Fibroblast of skin of back (primary cell): ENCODE results near the gene DNAH17.

Source experiments
- DNase-seq: peaks from one replicate; pipeline ENCODE4 v3.0.0-alpha.2; 2013

Gene DNAH17

GRCh38 chr17:78448356-78448993 is 128.7 kb downstream of the DNAH17 start:
- DNase-seq = no peak

DNA sequence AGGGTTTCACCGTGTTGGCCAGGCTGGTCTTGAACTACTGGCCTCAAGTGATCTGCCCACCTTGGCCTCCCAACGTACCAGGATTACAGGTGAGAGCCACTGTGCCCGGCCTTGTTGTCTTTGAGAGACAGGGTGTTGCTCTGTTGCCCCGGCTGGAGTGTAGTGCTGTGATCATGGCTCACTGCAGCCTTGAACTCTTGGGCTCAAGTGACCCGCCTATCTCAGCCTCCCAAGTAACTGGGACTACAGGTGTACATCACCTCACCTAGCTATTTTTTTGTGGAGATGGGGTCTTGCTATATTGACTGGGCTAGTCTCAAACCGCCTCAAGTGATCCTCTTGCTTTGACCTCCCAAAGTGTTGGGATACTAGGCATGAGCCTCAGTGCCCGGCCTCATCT is 130.4 kb downstream of the DNAH17 start:
- no peak for DNase-seq

DNA sequence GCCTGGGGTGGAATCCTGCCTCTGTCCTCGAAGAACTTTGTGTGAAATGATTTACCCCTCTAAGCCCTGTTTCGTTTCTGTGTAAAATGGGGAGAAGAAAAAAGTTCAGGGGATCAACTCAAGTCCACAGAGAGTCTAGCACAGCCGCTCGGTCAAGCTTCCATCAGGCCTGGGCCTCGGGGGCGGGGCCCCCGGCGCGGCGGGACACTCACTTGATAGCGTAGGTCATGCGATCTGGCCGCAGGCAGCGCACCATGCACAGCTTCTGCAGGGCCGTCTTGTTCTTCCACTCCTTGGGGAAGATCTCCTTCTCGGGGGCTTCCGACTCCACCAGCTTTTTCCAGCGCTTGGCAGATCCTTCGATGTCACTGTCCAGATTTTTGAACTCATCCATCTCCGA is 132.8 kb downstream of the DNAH17 start:
- DNase-seq = no peak

DNA sequence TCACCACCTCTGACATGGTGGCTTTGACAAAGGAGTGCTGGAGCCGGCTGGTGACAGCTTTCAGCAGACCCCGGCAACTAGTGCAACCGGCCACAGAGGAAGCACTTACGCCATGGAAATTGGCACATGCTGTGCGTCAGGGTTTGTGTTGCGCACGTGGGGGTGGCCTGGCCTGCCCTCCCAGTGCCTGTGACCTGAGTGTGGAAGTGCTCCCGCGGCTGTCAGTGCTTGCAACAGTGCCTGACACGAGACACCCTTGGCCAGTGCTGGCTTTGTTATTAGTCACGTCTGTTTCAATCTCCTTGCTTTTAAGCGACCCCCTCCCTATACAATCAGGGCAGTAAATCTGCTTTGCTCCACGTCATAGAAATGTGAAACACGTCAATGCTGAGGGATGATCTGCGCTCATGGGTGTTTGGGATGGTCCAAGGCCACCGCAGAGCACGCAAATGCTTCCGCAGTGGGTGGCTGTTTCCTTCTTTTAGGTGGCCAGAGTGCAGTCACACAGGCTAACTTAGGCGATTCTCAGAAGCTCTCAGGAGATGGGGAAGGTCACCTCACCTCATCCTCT is 134.5 kb downstream of the DNAH17 start:
- no peak for DNase-seq

GRCh38 chr17:78441271-78441971 is 135.8 kb downstream of the DNAH17 start:
- DNase-seq = no peak

DNA sequence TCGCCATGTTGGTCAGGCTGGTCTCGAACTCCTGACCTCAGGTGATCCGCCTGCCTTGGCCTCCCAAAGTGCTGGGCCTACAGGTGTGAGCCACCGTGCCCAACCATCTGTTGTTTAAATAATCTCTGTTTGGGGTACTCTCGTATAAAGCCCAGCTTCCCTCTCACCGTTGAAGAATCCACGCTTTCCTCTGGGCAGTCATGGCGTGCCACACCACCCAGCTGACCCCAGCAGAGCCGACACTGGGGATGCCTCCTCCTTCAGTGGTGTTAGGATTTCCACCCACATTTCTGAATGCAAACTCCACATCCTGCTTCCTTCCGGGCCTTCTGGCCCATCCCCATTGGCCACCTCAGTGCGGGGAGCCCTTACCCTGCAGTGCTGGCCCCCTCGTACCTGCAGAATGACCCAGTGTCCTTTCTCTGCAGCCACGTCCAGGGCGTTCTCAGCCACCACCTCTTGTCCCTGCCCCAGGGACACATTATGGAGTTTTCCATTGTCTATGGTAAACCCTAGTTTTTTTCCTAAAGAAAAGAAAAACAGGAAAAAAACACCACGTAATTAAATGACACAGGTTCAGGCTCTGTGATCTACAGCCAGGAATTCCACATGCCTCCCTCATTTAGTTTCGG is 138.4 kb downstream of the DNAH17 start:
- DNase-seq = no peak

- DNase-seq = no peak
Measured at GRCh38 chr17:78438271-78438691, 138.9 kb downstream of the DNAH17 start.

GRCh38 chr17:78437508-78438169 is 139.6 kb downstream of the DNAH17 start:
- no peak for DNase-seq

GRCh38 chr17:78435330-78436005 is 141.7 kb downstream of the DNAH17 start:
- no peak for DNase-seq

GRCh38 chr17:78434455-78435329 is 142.5 kb downstream of the DNAH17 start:
- DNase-seq = no peak

DNA sequence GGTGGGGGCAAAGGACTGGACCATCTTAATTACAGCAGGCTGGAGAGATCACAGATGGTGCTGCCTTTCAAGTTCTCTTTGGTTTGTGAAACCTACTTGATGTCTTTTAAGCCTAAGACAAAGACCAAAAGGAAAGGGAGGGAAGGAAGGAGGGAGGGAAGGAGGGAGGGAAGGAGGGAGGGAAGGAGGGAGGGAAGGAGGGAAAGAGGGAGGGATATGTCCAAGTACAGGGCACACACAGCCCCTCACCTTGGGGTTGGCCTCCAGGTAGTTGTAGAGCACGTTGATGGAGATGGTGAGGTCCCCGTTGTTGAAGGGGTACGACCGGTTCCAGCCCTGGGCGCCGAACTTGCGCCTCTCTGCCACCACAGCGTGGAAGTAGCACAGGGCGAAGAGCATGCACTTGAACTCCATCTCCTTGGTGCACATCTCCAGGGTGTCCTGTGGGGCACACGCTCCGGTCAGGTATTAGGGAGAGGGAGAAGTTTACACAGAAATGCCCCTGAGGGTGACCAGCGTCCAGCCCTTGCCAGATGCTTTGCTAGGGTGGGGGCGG is 143.3 kb downstream of the DNAH17 start:
- no peak for DNase-seq

DNA sequence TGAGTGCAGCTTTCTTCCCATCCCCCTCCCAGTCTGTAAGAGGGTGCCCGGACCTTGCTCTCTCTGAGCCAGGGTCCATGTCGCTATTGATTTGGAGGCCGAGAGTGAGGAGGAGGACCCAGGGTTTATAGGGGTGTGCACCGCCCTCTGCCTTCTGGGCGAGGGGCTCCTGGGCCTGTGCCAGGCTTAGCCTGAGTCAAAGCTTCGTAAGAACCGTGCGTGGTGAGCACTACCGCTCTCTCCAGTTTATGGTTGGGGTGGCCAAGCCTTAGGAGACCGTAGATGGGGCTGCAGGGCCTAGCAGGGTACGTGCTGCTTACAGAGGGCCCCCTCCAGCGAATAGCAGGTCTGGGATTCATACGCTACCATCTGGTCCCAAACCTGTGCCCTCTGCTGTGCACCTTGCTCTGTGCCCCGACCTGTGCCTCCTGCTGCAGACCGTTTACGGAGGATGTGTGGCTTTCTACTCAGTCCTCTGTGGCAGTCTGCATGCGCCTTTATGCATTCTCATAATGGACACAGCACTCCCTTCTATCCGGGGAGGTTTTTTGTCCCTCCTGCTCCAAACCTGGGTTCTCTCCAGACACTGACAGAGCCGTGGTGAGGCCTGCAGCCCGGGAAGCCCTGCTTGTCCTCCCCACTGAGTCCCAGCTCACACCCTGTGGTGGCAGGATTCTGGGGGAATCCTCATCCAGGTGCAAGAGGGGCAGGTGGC is 144.0 kb downstream of the DNAH17 start:
- no peak for DNase-seq

DNA sequence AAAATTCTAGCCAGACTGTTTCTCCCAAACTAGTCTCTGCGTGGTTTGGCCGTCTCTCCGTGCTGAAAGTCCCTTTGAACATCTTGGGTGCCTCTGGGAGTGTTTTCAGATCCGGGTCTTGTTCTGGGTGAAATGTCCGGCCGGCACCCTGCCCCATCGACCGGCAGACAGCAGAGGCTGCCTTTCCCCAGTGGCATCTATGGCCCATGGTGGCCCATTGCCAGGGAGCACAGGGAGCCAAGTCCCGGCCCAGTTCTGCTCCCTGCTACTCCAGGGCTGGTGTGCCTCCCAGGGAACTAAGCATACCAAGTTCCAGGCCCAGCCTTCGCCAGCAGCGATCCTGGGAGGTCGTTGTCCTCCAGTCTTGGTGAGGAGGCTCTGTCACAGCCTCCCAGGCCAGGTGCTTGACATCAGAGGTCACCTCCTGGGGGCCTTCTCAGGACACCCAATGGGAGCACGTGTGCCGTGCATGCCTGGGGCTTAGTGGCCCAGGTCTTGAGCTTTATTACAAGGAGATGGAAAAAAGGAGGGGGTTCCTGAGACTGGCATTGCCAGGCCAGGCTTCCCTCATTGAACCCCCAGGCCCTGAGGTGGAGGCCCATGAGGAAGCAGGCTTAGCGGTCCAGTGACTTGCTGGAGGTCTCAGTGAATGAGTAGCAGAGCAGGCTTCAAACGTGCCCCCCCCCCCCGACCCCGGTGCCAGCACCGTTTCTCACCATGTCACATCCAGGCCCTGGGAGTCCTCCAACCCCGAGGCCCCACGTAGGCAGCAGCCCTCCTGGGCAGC is 144.8 kb downstream of the DNAH17 start:
- no peak for DNase-seq

GRCh38 chr17:78431692-78431958 is 145.6 kb downstream of the DNAH17 start:
- DNase-seq = no peak

DNA sequence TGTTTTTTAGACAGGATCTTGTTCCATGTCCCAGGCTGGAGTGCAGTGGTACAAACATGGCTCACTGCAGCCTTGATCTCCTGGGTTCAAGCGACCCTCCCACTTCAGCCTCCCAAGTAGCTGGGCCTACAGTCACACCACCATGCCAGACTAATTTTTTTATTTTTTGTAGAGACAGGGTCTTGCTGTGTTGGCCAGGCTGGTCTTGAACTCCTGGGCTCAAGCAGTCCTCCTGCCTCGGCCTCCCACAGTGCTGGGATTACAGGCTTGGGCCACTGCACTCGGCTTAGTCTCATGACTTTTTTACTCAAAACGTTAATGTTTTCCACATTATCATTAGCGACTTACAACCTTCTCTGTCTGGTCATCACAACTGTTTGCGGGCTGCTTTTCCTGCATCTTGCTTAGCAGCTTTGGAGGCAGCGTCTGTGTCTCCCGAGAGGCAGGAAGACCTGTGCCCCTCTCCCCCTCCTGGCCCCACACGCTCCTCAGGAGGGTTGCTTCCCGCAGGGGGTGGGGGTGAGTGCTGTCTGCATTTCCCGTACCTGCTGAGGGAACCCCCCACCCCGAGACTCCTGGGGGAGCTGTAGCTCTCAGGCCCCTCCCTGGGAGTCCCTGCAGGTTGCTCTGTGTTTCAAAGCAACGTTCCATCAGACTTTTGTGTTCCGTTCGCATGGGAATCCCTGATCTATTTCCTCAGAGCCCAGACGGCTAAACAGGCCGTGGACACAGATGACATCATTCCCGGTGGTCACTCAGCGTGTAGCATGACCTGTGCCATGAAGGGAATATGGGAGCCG is 146.1 kb downstream of the DNAH17 start:
- no peak for DNase-seq

- DNase-seq = no peak
Measured at GRCh38 chr17:78429618-78429995, 147.6 kb downstream of the DNAH17 start.

GRCh38 chr17:78428836-78429617 is 148.2 kb downstream of the DNAH17 start:
- DNase-seq = no peak

GRCh38 chr17:78428025-78428575 is 149.1 kb downstream of the DNAH17 start:
- DNase-seq = no peak
